ENCODE data around the gene INSYN2B. TPM values are rescaled to one million over a fixed set of nuclear protein-coding genes. Genes with fewer than 3 reads are reported as not detected.

INSYN2B gene
- polyA plus RNA-seq, 1 experiment, result 2.0 TPM

- TF ChIP-seq CTCF (IDR thresholded peaks at IDR 0.05; ENCODE audit: insufficient read depth, low read depth, low read length), result no peak
- H3K36me3 ChIP-seq (ENCODE audit: control insufficient read depth, insufficient read depth, low read length), result no peaks in the 10 kb centered on the region
- ChIA-PET POLR2A (interaction anchor here (0.7 kb wide), 1 partner anchor 184 kb away, joined by 5 read pairs; no protein-coding TSS in a partner anchor), CTCF (interaction anchor here (1.2 to 4.3 kb wide), 4 partner anchors 10 to 268 kb away, joined by 3 to 33 read pairs (median 6); partner anchors contain the start of gene INSYN2B)
- no peak for DNase-seq (ENCODE audit: low read depth)
- H3K4me3 ChIP-seq (ENCODE audit: low read depth, low read length), result no peak overlapping the region
- no peaks in the 10 kb centered on the region for H3K27me3 ChIP-seq (ENCODE audit: control insufficient read depth, insufficient read depth, low read length)
Observed at GRCh38 chr5:169970339-169970738, 10.0 kb downstream of the INSYN2B start.

- ChIA-PET POLR2A (no interaction called here), CTCF (interaction anchor here (1.2 to 2.4 kb wide), 2 partner anchors 9 to 16 kb away, joined by 7 to 11 read pairs; partner anchors contain the start of gene INSYN2B)
- H3K27me3 ChIP-seq (ENCODE audit: control insufficient read depth, insufficient read depth, low read length), result no peaks in the 10 kb centered on the region
Observed at GRCh38 chr5:169964246-169964645, 16.0 kb downstream of the INSYN2B start.

GRCh38 chr5:169960659-169961058 lies 19.6 kb downstream of the INSYN2B start:
- DNase-seq (ENCODE audit: low read depth), result no peak
- ChIA-PET CTCF (no interaction called here), POLR2A (no interaction called here)
- Histone ChIP-seq H3K4me3 (ENCODE audit: low read depth, low read length) (no peak overlapping the region), H3K36me3 (ENCODE audit: control insufficient read depth, insufficient read depth, low read length) (no peaks in the 10 kb centered on the region), H3K27me3 (ENCODE audit: control insufficient read depth, insufficient read depth, low read length) (no peaks in the 10 kb centered on the region)
- TF ChIP-seq CTCF (IDR thresholded peaks at IDR 0.05; ENCODE audit: insufficient read depth, low read depth, low read length), result no peak

More at GRCh38 chr5:169964246-169964645, 16.0 kb downstream of the INSYN2B start:
- no peak for TF ChIP-seq CTCF (IDR thresholded peaks at IDR 0.05; ENCODE audit: insufficient read depth, low read depth, low read length)
- DNase-seq (ENCODE audit: low read depth), result no peak
- Histone ChIP-seq H3K4me3 (ENCODE audit: low read depth, low read length) (no peak overlapping the region), H3K36me3 (ENCODE audit: control insufficient read depth, insufficient read depth, low read length) (no peaks in the 10 kb centered on the region)

GRCh38 chr5:169958278-169958677 lies 22.0 kb downstream of the INSYN2B start:
- no peaks in the 10 kb centered on the region for H3K36me3 ChIP-seq (ENCODE audit: control insufficient read depth, insufficient read depth, low read length)
- H3K27me3 ChIP-seq (ENCODE audit: control insufficient read depth, insufficient read depth, low read length), result no peaks in the 10 kb centered on the region
- no peak for TF ChIP-seq CTCF (IDR thresholded peaks at IDR 0.05; ENCODE audit: insufficient read depth, low read depth, low read length)
- H3K4me3 ChIP-seq (ENCODE audit: low read depth, low read length), result no peak overlapping the region
- ChIA-PET POLR2A (no interaction called here), CTCF (interaction anchor here (1.1 to 1.4 kb wide), 2 partner anchors 10 to 22 kb away, joined by 3 to 5 read pairs; partner anchors contain the start of gene INSYN2B)
- DNase-seq (ENCODE audit: low read depth), result no peak

GRCh38 chr5:169956756-169957155 lies 23.5 kb downstream of the INSYN2B start:
- no peak overlapping the region for H3K4me3 ChIP-seq (ENCODE audit: low read depth, low read length)
- H3K36me3 ChIP-seq (ENCODE audit: control insufficient read depth, insufficient read depth, low read length), result no peaks in the 10 kb centered on the region
- H3K27me3 ChIP-seq (ENCODE audit: control insufficient read depth, insufficient read depth, low read length), result no peaks in the 10 kb centered on the region
- TF ChIP-seq CTCF (IDR thresholded peaks at IDR 0.05; ENCODE audit: insufficient read depth, low read depth, low read length), result no peak
- DNase-seq (ENCODE audit: low read depth), result no peak
- POLR2A ChIA-PET, result no interaction called here
- CTCF ChIA-PET, result no interaction called here

Data from BJ (cell line).